Mesothelial cell of epicardium (in vitro differentiated cells): Measurements from ENCODE around the gene COPB2. TPM values are rescaled to one million over a fixed set of nuclear protein-coding genes. Genes with fewer than 3 reads are reported as not detected.

Experiments used
- DNase-seq, 2 experiments: peaks; one replicate each; pipeline ENCODE4 v3.0.0; 2021; ENCODE audit warnings: low spot score in 2 of 2; ENCODE audit not compliant: unreplicated experiment in 2 of 2
- H3K27ac Mint-ChIP-seq: 2 replicates; pipeline ENCODE4 v1.8.0; 2021; ENCODE audit warnings: mixed read lengths
- H3K27me3 Mint-ChIP-seq: 2 replicates; pipeline ENCODE4 v1.8.0; 2021; ENCODE audit warnings: low read depth, mixed read lengths
- H3K36me3 Mint-ChIP-seq: 2 replicates; pipeline ENCODE4 v1.8.0; 2021; ENCODE audit warnings: mixed read lengths
- H3K4me1 Mint-ChIP-seq: 2 replicates; pipeline ENCODE4 v1.8.0; 2021; ENCODE audit warnings: mixed read lengths
- H3K4me3 Mint-ChIP-seq: 2 replicates; pipeline ENCODE4 v1.8.0; 2021; ENCODE audit warnings: mild to moderate bottlenecking, moderate library complexity, mixed read lengths
- H3K9me3 Mint-ChIP-seq: 2 replicates; pipeline ENCODE4 v1.8.0; 2021; ENCODE audit warnings: mixed read lengths
- total RNA-seq: library from RNA; stranded (reverse); gene quantifications from 3 replicates; pipeline ENCODE4 v1.2.1, GENCODE V29; 2021
- TF ChIP-seq, protein P1 (sequence below): fragments of 200-600 bp; sonication (generic); IDR thresholded peaks from one replicate; pipeline ENCODE4 v1.5.0; 2021; ENCODE audit warnings: antibody characterized with exemption; ENCODE audit not compliant: unreplicated experiment

COPB2 gene
- total RNA-seq, 1 donor from 2014 or later: 130 TPM

DNA sequence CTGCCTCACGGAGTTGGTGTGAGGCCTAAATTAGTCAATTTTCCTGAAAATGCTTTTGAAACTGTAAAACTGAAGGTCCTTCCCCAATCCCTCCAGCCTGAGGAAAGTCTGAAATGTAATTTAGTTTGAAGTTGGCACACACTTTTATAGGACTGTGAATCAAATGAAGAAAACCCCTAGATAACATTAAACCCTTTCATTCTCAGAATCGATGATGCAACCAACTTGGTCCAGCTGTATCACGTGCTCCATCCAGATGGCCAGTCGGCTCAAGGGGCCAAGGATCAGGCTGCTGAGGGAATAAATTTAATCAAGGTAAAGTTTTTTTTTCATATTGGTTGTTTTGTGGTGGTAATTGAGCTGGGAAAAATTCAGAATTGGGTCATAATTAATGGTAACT lies 34.0 kb downstream of the COPB2 start:
- TF ChIP-seq, protein P1, sequence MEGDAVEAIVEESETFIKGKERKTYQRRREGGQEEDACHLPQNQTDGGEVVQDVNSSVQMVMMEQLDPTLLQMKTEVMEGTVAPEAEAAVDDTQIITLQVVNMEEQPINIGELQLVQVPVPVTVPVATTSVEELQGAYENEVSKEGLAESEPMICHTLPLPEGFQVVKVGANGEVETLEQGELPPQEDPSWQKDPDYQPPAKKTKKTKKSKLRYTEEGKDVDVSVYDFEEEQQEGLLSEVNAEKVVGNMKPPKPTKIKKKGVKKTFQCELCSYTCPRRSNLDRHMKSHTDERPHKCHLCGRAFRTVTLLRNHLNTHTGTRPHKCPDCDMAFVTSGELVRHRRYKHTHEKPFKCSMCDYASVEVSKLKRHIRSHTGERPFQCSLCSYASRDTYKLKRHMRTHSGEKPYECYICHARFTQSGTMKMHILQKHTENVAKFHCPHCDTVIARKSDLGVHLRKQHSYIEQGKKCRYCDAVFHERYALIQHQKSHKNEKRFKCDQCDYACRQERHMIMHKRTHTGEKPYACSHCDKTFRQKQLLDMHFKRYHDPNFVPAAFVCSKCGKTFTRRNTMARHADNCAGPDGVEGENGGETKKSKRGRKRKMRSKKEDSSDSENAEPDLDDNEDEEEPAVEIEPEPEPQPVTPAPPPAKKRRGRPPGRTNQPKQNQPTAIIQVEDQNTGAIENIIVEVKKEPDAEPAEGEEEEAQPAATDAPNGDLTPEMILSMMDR: no peak
- Mint-ChIP-seq H3K4me3 (no peak overlapping the region), H3K36me3 (peaks cover 39% of the 10 kb centered on the region), H3K27ac (peak overlapping the region; percentile 48), H3K9me3 (no peaks in the 10 kb centered on the region), H3K4me1 (peaks cover 11% of the 10 kb centered on the region), H3K27me3 (no peaks in the 10 kb centered on the region)
- DNase-seq: no peak

DNA sequence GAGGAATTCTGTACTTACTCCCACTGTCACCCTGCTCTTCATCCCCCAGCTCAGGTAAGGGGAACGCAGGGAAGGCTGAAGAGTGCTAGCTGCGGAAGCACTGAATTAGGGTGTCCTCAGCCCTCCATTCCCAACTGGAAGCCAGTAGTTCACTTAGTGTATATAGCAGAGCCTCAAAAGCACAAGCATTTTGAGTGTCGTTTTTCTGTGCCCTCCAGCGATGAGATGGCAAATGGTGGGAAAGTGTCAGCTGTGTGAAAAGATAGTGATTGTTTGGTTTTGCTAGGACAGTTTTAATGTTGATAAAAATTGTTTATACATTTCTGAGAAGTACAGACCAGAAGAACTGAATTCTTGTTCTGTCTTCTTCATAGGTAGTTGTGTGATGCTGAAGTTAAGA lies 34.8 kb downstream of the COPB2 start:
- Mint-ChIP-seq H3K9me3 (no peaks in the 10 kb centered on the region), H3K27ac (no peak overlapping the region), H3K27me3 (no peaks in the 10 kb centered on the region), H3K4me1 (peaks cover 11% of the 10 kb centered on the region), H3K36me3 (peaks cover 34% of the 10 kb centered on the region), H3K4me3 (no peak overlapping the region)
- no peak for DNase-seq
- TF ChIP-seq, protein P1: no peak

DNA sequence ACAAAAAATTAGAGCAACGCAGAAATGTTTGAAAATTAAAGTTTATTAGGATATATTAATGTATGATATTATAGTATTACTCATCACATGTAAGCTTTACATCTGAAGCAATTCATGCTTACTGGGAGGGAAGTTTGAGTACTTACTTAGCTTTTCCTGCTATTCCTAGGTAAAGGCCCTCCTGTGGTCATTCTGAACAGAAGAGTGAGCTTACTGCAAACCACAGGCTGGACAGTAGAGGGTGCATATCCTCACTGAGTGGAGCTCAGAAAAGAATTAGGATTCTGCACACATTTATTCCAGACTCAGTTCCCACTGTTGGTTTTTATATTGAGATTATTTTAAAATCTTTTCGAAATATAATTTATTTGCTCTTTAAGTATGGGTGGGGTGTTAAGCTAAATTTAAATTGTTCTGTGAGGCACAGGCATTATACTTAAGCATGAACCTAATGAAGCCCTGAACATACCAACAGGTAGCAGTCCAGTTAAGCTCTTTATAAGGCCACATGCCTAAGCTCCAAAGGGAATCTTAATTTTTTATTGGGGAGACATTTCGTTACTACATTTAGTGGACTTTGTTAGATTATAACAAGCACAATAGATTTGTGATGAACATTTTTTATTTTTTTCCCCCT lies 35.4 kb downstream of the COPB2 start:
- no peaks in the 10 kb centered on the region for H3K27me3 Mint-ChIP-seq
- H3K4me1 Mint-ChIP-seq: peaks cover 11% of the 10 kb centered on the region
- no peak overlapping the region for H3K4me3 Mint-ChIP-seq
- no peaks in the 10 kb centered on the region for H3K9me3 Mint-ChIP-seq
- peaks cover 39% of the 10 kb centered on the region for H3K36me3 Mint-ChIP-seq
- no peak overlapping the region for H3K27ac Mint-ChIP-seq
- TF ChIP-seq, protein P1: no peak
- no peak for DNase-seq

DNA sequence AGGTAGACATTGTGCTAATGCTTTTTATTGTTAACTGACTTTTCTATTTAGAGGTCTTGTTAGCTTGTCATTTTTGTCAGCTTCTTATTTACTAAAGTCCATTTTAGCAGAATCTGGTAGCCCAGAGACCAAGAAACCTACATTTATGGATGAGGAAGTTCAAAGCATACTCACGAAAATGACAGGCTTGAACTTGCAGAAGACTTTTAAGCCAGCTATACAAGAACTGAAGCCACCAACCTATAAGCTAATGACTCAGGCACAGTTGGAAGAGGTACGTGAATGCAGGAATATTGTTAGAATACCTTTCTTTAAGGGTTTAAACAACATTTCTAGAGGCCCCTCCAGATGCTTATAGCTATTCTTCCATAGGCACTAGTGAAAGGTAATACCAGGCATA lies 42.7 kb downstream of the COPB2 start:
- peaks cover 5% of the 10 kb centered on the region for H3K4me1 Mint-ChIP-seq
- H3K4me3 Mint-ChIP-seq: no peak overlapping the region
- H3K27ac Mint-ChIP-seq: no peak overlapping the region
- TF ChIP-seq, protein P1: no peak
- H3K36me3 Mint-ChIP-seq: peaks cover 16% of the 10 kb centered on the region
- no peak for DNase-seq
- peaks cover 5% of the 10 kb centered on the region for H3K9me3 Mint-ChIP-seq
- H3K27me3 Mint-ChIP-seq: peaks cover 5% of the 10 kb centered on the region

DNA sequence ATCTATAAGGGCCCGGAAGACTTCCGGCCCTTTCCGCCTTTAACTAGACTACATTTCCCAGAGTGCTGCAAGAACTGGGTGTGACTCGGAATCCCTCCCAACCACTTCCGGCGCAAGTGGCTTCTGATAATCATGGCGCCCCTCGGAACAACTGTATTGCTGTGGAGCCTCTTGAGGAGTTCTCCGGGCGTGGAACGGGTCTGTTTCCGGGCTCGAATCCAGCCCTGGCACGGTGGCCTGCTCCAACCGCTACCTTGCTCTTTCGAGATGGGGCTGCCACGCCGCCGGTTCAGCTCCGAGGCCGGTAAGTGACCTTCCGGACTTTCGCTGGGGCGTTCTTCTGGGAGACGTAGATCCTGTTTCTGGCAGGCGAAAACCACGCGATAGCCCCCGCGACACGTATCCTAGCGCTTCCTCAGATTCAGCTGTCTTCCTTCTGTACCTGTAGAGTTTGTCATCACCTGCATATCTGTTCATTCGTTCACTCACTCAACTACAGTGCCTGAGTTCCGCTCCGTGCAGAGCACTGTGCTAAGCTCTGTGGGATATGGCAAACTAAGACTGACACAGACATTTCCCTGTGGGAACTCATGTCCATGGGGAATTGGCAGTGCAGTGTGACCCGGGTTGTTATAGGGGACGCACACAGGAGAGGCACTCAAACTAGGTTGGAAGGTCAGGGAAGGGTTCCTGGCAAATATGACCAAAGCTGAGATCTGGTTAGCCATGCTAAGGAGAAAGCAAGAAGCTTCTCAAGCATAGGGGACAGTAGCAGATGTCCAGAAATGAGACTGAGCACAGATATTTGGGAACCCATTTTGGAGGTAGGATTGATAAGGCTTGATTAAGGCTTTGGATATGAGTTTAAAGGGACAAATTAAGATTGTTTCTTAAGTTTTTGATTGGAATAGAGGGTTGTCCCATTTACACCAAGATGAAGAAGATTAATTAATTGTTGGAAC lies 45.3 kb downstream of the COPB2 start, which contains the start of gene MRPS22:
Gene MRPS22, plus strand, starts transcription at position 126 of the 962 bp plus-strand sequence. Its CDS starts 7 bp downstream, at position 133.
- H3K4me1 Mint-ChIP-seq: no peaks in the 10 kb centered on the region
- peaks cover 5% of the 10 kb centered on the region for H3K9me3 Mint-ChIP-seq
- H3K27ac Mint-ChIP-seq: no peak within 1 kb of the TSS
- TF ChIP-seq, protein P1: no peak
- peak in 1 of 2 experiments; percentile 70 for DNase-seq
- H3K27me3 Mint-ChIP-seq: peaks cover 31% of the 10 kb centered on the region
- no peak within 1 kb of the TSS for H3K4me3 Mint-ChIP-seq
- peaks cover 6% of the 10 kb centered on the region for H3K36me3 Mint-ChIP-seq
